Measurements from ENCODE around the gene RND2. TPM values are rescaled to one million over a fixed set of nuclear protein-coding genes. Genes with fewer than 3 reads are reported as not detected.
A peak's percentile ranks its signal among the peaks of the same experiment; 100 is the strongest.

The RND2 gene
- polyA plus RNA-seq, 1 donor (not counting 4 experiments of a cell fraction or from before 2014, with no cell fraction given), result 0.12 TPM

- dilution Hi-C loops (cut with MboI; ENCODE audit: extremely low pct_ligation_motif_present, low sequenced_read_pairs), result no loop called here
Measured at GRCh38 chr17:43020030-43020621, 4.9 kb upstream of the RND2 start.

GRCh38 chr17:43020789-43021740 lies 4.0 kb upstream of the RND2 start:
- peaks cover 12% of the 10 kb centered on the region for H3K27me3 ChIP-seq (ENCODE audit: control insufficient read depth, extremely low read depth, insufficient read depth, low read length)
- peak overlapping the region; percentile 87 for H3K9ac ChIP-seq (ENCODE audit: control insufficient read depth, extremely low read depth, insufficient read depth, low read length)
- no peaks in the 10 kb centered on the region for H3K9me1 ChIP-seq (ENCODE audit: control insufficient read depth, extremely low read depth, insufficient read depth, low read length)
- H3K4me1 ChIP-seq (ENCODE audit: control insufficient read depth, extremely low read depth, insufficient read depth, low read length), result peaks cover 14% of the 10 kb centered on the region
- peaks cover 20% of the 10 kb centered on the region for H3K79me2 ChIP-seq (ENCODE audit: control insufficient read depth, insufficient read depth, low read length)
- FAIRE-seq (no peak), DNase-seq (ENCODE audit: low read depth, low spot score) (no peak)
- H4K20me1 ChIP-seq (ENCODE audit: control insufficient read depth, extremely low read depth, insufficient read depth, low read length), result no peaks in the 10 kb centered on the region
- peak overlapping the region; percentile 90 to 100 (median 95) for H3K4me3 ChIP-seq (ENCODE audit: control insufficient read depth in 2 of 3, extremely low read depth in 1 of 3, insufficient read depth in 2 of 3, low read depth in 1 of 3, low read length in 3 of 3)
- dilution Hi-C loops (cut with MboI; ENCODE audit: extremely low pct_ligation_motif_present, low sequenced_read_pairs), result no loop called here
- peak overlapping the region; percentile 87 for H2AFZ ChIP-seq (ENCODE audit: control insufficient read depth, low read length)
- H3K36me3 ChIP-seq (ENCODE audit: control insufficient read depth in 2 of 2, extremely low read depth in 1 of 2, insufficient read depth in 2 of 2, low read length in 2 of 2), result peaks cover 8 to 19% of the 10 kb centered on the region in 2 experiments
- H3K27ac ChIP-seq (ENCODE audit: control insufficient read depth, insufficient read depth, low read length), result peak overlapping the region; percentile 66
- TF ChIP-seq EZH2 (IDR thresholded peaks at IDR 0.05; ENCODE audit: low read length) (no peak), CTCF (optimal IDR thresholded peaks at IDR 0.05 in 1 of 3, IDR thresholded peaks at IDR 0.05 in 1 of 3, conservative IDR thresholded peaks at IDR 0.05 in 1 of 3; ENCODE audit: extremely low read depth in 1 of 3, insufficient read depth in 2 of 3, low read length in 3 of 3) (no peak)
- peak overlapping the region; percentile 76 for H3K4me2 ChIP-seq (ENCODE audit: control insufficient read depth, extremely low read depth, insufficient read depth, low read depth, low read length)
- H3K9me3 ChIP-seq (ENCODE audit: control insufficient read depth, low read depth, low read length), result no peaks in the 10 kb centered on the region

More at GRCh38 chr17:43020030-43020621, 4.9 kb upstream of the RND2 start:
- Histone ChIP-seq H3K9me3 (ENCODE audit: control insufficient read depth, low read depth, low read length) (no peaks in the 10 kb centered on the region), H3K9me1 (ENCODE audit: control insufficient read depth, extremely low read depth, insufficient read depth, low read length) (no peaks in the 10 kb centered on the region), H3K79me2 (ENCODE audit: control insufficient read depth, insufficient read depth, low read length) (peaks cover 20% of the 10 kb centered on the region), H4K20me1 (ENCODE audit: control insufficient read depth, extremely low read depth, insufficient read depth, low read length) (no peaks in the 10 kb centered on the region), H3K4me3 (ENCODE audit: control insufficient read depth in 2 of 3, extremely low read depth in 1 of 3, insufficient read depth in 2 of 3, low read depth in 1 of 3, low read length in 3 of 3) (no peak overlapping the region), H3K27me3 (ENCODE audit: control insufficient read depth, extremely low read depth, insufficient read depth, low read length) (peaks cover 5% of the 10 kb centered on the region), H3K4me1 (ENCODE audit: control insufficient read depth, extremely low read depth, insufficient read depth, low read length) (peaks cover 14% of the 10 kb centered on the region), H3K27ac (ENCODE audit: control insufficient read depth, insufficient read depth, low read length) (no peak overlapping the region), H3K4me2 (ENCODE audit: control insufficient read depth, extremely low read depth, insufficient read depth, low read depth, low read length) (peak overlapping the region; percentile 10), H2AFZ (ENCODE audit: control insufficient read depth, low read length) (no peak overlapping the region), H3K36me3 (ENCODE audit: control insufficient read depth in 2 of 2, extremely low read depth in 1 of 2, insufficient read depth in 2 of 2, low read length in 2 of 2) (peaks cover 11 to 25% of the 10 kb centered on the region in 2 experiments), H3K9ac (ENCODE audit: control insufficient read depth, extremely low read depth, insufficient read depth, low read length) (no peak overlapping the region)
- TF ChIP-seq EZH2 (IDR thresholded peaks at IDR 0.05; ENCODE audit: low read length), result no peak
- FAIRE-seq, result no peak
- DNase-seq (ENCODE audit: low read depth, low spot score), result no peak

All from keratinocyte (primary cell).